HepG2 (cell line): ENCODE measurements around the gene NEURL4. TPM values are rescaled to one million over a fixed set of nuclear protein-coding genes. Genes with fewer than 3 reads are reported as not detected.
A peak's percentile ranks its signal among the peaks of the same experiment; 100 is the strongest.

Experiments
- FOXP1 ChIP-seq, 2 experiments: fragments of 450-650 bp in 1 of 2; IDR thresholded peaks; 2 replicates each; pipeline ENCODE4 v1.6.1; 2017 to 2018; ENCODE audit warnings: antibody characterized with exemption in 1 of 2
- IKZF4 ChIP-seq: sonication (generic); formaldehyde crosslinking; IDR thresholded peaks from 2 replicates; pipeline ENCODE4 v1.5.1; 2020; ENCODE audit warnings: borderline replicate concordance, mild to moderate bottlenecking, low read depth, missing genetic modification reagents; ENCODE audit errors: not compliant biosample characterization
- ISX ChIP-seq: sonication (generic); formaldehyde crosslinking; conservative IDR thresholded peaks from 2 replicates; pipeline ENCODE4 v1.5.0; 2020; ENCODE audit warnings: missing genetic modification reagents
- JARID2 ChIP-seq: sonication (generic); formaldehyde crosslinking; IDR thresholded peaks from 2 replicates; pipeline ENCODE4 v1.8.1; 2023; ENCODE audit warnings: missing genetic modification reagents, inconsistent platforms; ENCODE audit not compliant: insufficient replicate concordance
- KMT2A ChIP-seq: sonication (generic); formaldehyde crosslinking; IDR thresholded peaks from 2 replicates; pipeline ENCODE4 v1.4.0; 2020; ENCODE audit warnings: missing genetic modification reagents
- MED13 ChIP-seq: sonication (generic); formaldehyde crosslinking; IDR thresholded peaks from 2 replicates; pipeline ENCODE4 v1.5.0; 2020; ENCODE audit warnings: missing genetic modification reagents
- NONO ChIP-seq, 2 experiments: fragments of 450-650 bp in 1 of 2; sonication (generic) in 1 of 2; formaldehyde crosslinking in 1 of 2; IDR thresholded peaks in 1 of 2; conservative IDR thresholded peaks in 1 of 2; 2 replicates each; pipeline versions ENCODE4 v1.6.1 to v1.8.0; 2017 to 2022; ENCODE audit warnings: mild to moderate bottlenecking in 1 of 2, missing genetic modification reagents in 1 of 2, moderate library complexity in 1 of 2
- RARG ChIP-seq: sonication (generic); formaldehyde crosslinking; IDR thresholded peaks from 2 replicates; pipeline ENCODE4 v1.4.0; 2020; ENCODE audit warnings: low read depth, mild to moderate bottlenecking, missing genetic modification reagents
- RXRA ChIP-seq: sonication (generic); formaldehyde crosslinking; IDR thresholded peaks from 2 replicates; pipeline ENCODE4 v1.5.1; 2020; ENCODE audit warnings: missing genetic modification reagents
- SP4 ChIP-seq: sonication (generic); formaldehyde crosslinking; IDR thresholded peaks from 2 replicates; pipeline ENCODE4 v1.8.1; 2023; ENCODE audit warnings: mild to moderate bottlenecking, missing genetic modification reagents
- ZFP36L2 ChIP-seq: sonication (generic); formaldehyde crosslinking; IDR thresholded peaks from 2 replicates; pipeline ENCODE4 v1.4.0; 2020; ENCODE audit warnings: missing genetic modification reagents
- ZNF256 ChIP-seq: sonication (generic); formaldehyde crosslinking; conservative IDR thresholded peaks from 2 replicates; pipeline ENCODE4 v1.4.0; 2020; ENCODE audit warnings: missing genetic modification reagents
- ZNF292 ChIP-seq: sonication (generic); formaldehyde crosslinking; IDR thresholded peaks from 2 replicates; pipeline ENCODE4 v1.8.1; 2022; ENCODE audit warnings: mild to moderate bottlenecking, low read depth, missing genetic modification reagents, borderline replicate concordance
- ZNF33A ChIP-seq: sonication (generic); formaldehyde crosslinking; IDR thresholded peaks from 2 replicates; pipeline ENCODE4 v1.5.1; 2020; ENCODE audit warnings: missing genetic modification reagents, mild to moderate bottlenecking, moderate library complexity, borderline replicate concordance
- ZNF543 ChIP-seq: sonication (generic); formaldehyde crosslinking; IDR thresholded peaks from 2 replicates; pipeline ENCODE4 v1.4.0; 2020; ENCODE audit warnings: mild to moderate bottlenecking, missing genetic modification reagents
- ZNF644 ChIP-seq: IDR thresholded peaks from 2 replicates; pipeline ENCODE4 v1.6.1; 2016; ENCODE audit warnings: low read depth
- polyA plus RNA-seq, 8 experiments: library from polyadenylated mRNA; depleted of rRNA in 3 of 8; stranded (reverse) in 7 of 8; unstranded in 1 of 8; fragments of >200 nt; fragmentation: Illumina TruSeq in 4 of 8; extraction: Trizol in 4 of 8; gene quantifications; 2 replicates each; pipeline versions ENCODE4 v1.2.1 to v1.2.3, GENCODE V29; 2011 to 2016; ENCODE audit warnings: low read depth in 4 of 8, missing spikeins in 1 of 8, mixed read lengths in 1 of 8; ENCODE audit not compliant: insufficient read depth in 1 of 8
- total RNA-seq, 5 experiments: library from RNA; depleted of rRNA; stranded (reverse); fragments of >200 nt; fragmentation: Illumina TruSeq; extraction: Trizol; gene quantifications; 2 replicates each; pipeline ENCODE4 v1.2.3, GENCODE V29; 2016; ENCODE audit warnings: low read depth in 1 of 5
- TF ChIP-seq, protein P1 (sequence below): sonication (generic); formaldehyde crosslinking; IDR thresholded peaks from 2 replicates; pipeline ENCODE4 v1.4.0; 2020; ENCODE audit warnings: missing genetic modification reagents
- TF ChIP-seq, protein P2 (sequence below): sonication (generic); formaldehyde crosslinking; IDR thresholded peaks from 2 replicates; pipeline ENCODE4 v1.8.0; 2022; ENCODE audit warnings: mild to moderate bottlenecking, missing genetic modification reagents
- TF ChIP-seq, protein P3 (sequence below): sonication (generic); formaldehyde crosslinking; IDR thresholded peaks from 2 replicates; pipeline ENCODE4 v1.5.0; 2020; ENCODE audit warnings: mild to moderate bottlenecking, missing genetic modification reagents, borderline replicate concordance
- TF ChIP-seq, protein P4 (sequence below): sonication (generic); formaldehyde crosslinking; IDR thresholded peaks from 2 replicates; pipeline ENCODE4 v1.8.0; 2023; ENCODE audit warnings: mild to moderate bottlenecking, missing genetic modification reagents
- TF ChIP-seq, protein P5 (sequence below): IDR thresholded peaks from 2 replicates; pipeline ENCODE4 v1.6.1; 2016; ENCODE audit warnings: missing biosample characterization, missing genetic modification reagents, low read depth

NEURL4 gene
- total and polyA plus RNA-seq, 2 of the 13 experiments (the other 11 are each of a cell fraction or from before 2014, with no cell fraction given) = 14.8 to 15.7 TPM

DNA sequence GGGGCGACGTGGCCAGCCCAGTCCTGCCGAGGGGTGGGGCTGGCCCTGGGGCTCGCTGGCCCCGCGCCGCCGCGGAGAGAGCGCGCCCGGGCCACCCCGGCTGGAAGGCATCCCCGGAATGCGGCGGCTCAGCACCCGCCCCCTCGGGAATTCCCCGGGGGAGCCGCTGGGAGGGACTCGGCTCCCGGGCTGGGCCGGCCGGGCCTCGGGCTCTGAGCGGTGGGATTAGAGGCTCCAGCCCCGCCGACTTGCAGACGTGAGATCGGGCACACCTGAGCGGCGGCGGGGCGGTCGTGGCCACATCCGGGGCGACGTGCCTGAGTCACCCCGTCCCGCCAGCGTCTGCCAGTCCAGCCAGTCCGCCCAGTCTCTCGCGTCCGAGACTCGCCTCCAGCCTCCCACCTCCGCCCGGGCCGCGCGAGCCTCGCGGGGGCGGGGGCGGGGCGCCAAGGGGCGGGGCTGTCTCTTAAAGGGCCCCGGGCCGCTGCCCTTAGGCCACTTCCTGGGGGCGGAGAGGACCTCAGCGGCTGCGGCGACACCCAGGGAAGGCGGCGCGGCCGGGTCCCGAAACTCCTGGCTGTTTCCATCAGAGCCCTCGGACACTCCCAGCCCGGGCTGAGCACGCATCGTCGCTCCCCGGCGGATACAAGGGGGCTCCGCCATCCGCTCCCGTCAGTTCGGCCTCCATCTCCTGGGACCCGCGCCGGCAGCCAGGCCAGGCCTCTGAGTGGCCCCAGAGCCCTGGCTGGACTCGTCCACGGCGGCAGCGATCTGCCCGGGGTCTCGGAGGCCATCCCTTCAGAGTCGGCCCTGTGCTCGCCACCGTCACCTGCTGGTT, 22.7 kb upstream of the NEURL4 start, which contains the start of gene KCTD11 (continued):
- TF ChIP-seq, protein P1, sequence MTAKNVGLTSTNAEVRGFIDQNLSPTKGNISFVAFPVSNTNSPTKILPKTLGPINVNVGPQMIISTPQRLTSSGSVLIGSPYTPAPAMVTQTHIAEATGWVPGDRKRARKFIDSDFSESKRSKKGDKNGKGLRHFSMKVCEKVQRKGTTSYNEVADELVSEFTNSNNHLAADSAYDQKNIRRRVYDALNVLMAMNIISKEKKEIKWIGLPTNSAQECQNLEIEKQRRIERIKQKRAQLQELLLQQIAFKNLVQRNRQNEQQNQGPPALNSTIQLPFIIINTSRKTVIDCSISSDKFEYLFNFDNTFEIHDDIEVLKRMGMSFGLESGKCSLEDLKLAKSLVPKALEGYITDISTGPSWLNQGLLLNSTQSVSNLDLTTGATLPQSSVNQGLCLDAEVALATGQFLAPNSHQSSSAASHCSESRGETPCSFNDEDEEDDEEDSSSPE (CRISPR knock-in tag) = peak; percentile 17; the same call in 1 of the 2 replicates
- TF ChIP-seq MED13 = 0 out of 2 replicates have a peak, but pooled peaks have one; percentile 42
- TF ChIP-seq, protein P2, sequence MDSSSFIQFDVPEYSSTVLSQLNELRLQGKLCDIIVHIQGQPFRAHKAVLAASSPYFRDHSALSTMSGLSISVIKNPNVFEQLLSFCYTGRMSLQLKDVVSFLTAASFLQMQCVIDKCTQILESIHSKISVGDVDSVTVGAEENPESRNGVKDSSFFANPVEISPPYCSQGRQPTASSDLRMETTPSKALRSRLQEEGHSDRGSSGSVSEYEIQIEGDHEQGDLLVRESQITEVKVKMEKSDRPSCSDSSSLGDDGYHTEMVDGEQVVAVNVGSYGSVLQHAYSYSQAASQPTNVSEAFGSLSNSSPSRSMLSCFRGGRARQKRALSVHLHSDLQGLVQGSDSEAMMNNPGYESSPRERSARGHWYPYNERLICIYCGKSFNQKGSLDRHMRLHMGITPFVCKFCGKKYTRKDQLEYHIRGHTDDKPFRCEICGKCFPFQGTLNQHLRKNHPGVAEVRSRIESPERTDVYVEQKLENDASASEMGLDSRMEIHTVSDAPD (CRISPR knock-in tag) = no peak; the same call in 1 of the 2 replicates
- no peak for TF ChIP-seq JARID2 (CRISPR knock-in tag)
- no peak; the same call in 1 of the 2 replicates for TF ChIP-seq ISX
- TF ChIP-seq, protein P3, sequence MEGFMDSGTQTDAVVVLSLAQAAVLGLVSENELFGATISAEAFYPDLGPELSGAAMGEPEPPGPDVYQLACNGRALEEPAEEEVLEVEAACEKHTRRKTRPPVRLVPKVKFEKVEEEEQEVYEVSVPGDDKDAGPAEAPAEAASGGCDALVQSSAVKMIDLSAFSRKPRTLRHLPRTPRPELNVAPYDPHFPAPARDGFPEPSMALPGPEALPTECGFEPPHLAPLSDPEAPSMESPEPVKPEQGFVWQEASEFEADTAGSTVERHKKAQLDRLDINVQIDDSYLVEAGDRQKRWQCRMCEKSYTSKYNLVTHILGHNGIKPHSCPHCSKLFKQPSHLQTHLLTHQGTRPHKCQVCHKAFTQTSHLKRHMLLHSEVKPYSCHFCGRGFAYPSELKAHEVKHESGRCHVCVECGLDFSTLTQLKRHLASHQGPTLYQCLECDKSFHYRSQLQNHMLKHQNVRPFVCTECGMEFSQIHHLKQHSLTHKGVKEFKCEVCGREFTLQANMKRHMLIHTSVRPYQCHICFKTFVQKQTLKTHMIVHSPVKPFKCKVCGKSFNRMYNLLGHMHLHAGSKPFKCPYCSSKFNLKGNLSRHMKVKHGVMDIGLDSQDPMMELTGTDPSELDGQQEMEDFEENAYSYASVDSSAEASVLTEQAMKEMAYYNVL = no peak; the same call in none of the 2 replicates
- TF ChIP-seq, protein P4, sequence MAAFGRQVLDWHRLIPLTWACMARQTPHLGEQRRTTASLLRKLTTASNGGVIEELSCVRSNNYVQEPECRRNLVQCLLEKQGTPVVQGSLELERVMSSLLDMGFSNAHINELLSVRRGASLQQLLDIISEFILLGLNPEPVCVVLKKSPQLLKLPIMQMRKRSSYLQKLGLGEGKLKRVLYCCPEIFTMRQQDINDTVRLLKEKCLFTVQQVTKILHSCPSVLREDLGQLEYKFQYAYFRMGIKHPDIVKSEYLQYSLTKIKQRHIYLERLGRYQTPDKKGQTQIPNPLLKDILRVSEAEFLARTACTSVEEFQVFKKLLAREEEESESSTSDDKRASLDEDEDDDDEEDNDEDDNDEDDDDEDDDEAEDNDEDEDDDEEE = no peak
- no peak for TF ChIP-seq RARG (CRISPR knock-in tag)
- no peak for TF ChIP-seq FOXP1 (IDR thresholded peaks at IDR 0.05)
- TF ChIP-seq FOXP1 (CRISPR knock-in tag; IDR thresholded peaks at IDR 0.05) = peak; percentile 3; the same call in 1 of the 2 replicates
- no peak for TF ChIP-seq NONO (IDR thresholded peaks at IDR 0.05)
- peak; percentile 73; the same call in 1 of the 2 replicates for TF ChIP-seq NONO (CRISPR knock-in tag; conservative IDR thresholded peaks at IDR 0.05)
- TF ChIP-seq ZNF33A (CRISPR knock-in tag) = no peak
- TF ChIP-seq ZNF644 (CRISPR knock-in tag) = no peak
- TF ChIP-seq IKZF4 (CRISPR knock-in tag) = no peak
- no peak for TF ChIP-seq ZNF543
- peak; percentile 86 for TF ChIP-seq SP4 (CRISPR knock-in tag)
- TF ChIP-seq RXRA (CRISPR knock-in tag) = no peak; the same call in 1 of the 2 replicates
- TF ChIP-seq, protein P5, sequence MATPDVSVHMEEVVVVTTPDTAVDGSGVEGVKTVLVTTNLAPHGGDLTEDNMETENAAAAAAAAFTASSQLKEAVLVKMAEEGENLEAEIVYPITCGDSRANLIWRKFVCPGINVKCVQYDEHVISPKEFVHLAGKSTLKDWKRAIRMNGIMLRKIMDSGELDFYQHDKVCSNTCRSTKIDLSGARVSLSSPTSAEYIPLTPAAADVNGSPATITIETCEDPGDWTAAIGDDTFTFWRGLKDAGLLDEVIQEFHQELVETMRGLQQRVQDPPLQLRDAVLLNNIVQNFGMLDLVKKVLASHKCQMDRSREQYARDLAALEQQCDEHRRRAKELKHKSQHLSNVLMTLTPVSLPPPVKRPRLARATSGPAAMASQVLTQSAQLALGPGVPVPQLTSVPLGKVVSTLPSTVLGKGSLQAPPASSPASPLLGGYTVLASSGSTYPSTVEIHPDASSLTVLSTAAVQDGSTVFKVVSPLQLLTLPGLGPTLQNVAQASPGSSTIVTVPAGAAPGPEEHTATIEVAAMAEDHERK (CRISPR knock-in tag) = no peak
- TF ChIP-seq KMT2A (CRISPR knock-in tag) = no peak; the same call in 1 of the 2 replicates
- no peak for TF ChIP-seq ZNF292 (CRISPR knock-in tag)
- 0 out of 2 replicates have a peak, but pooled peaks have one; percentile 33 for TF ChIP-seq ZNF256 (CRISPR knock-in tag)
- no peak for TF ChIP-seq ZFP36L2
